Endothelial cell (in vitro differentiated cells): ENCODE measurements around the gene SPON2. TPM values are rescaled to one million over a fixed set of nuclear protein-coding genes. Genes with fewer than 3 reads are reported as not detected.

Experiments used
- DNase-seq: peaks from one replicate; pipeline ENCODE4 v3.0.0; 2021; ENCODE audit warnings: low spot score
- H3K27ac Mint-ChIP-seq: one replicate; pipeline ENCODE4 v1.8.0; 2021; ENCODE audit warnings: mixed read lengths, inconsistent platforms; ENCODE audit not compliant: unreplicated experiment
- H3K27me3 Mint-ChIP-seq: one replicate; pipeline ENCODE4 v1.8.0; 2021; ENCODE audit warnings: mild to moderate bottlenecking, moderate library complexity, mixed read lengths, inconsistent platforms; ENCODE audit not compliant: unreplicated experiment
- H3K36me3 Mint-ChIP-seq: one replicate; pipeline ENCODE4 v1.8.0; 2021; ENCODE audit warnings: mild to moderate bottlenecking, low read depth, mixed read lengths, inconsistent platforms; ENCODE audit not compliant: unreplicated experiment
- H3K4me1 Mint-ChIP-seq: one replicate; pipeline ENCODE4 v1.8.0; 2021; ENCODE audit warnings: mild to moderate bottlenecking, mixed read lengths, inconsistent platforms; ENCODE audit not compliant: unreplicated experiment
- H3K4me3 Mint-ChIP-seq: one replicate; pipeline ENCODE4 v1.8.0; 2021; ENCODE audit warnings: mild to moderate bottlenecking, mixed read lengths, inconsistent platforms; ENCODE audit not compliant: unreplicated experiment
- H3K9me3 Mint-ChIP-seq: one replicate; pipeline ENCODE4 v1.8.0; 2021; ENCODE audit warnings: mixed read lengths, inconsistent platforms; ENCODE audit not compliant: unreplicated experiment
- CTCF ChIP-seq: fragments of 200-600 bp; sonication (generic); IDR thresholded peaks from one replicate; pipeline ENCODE4 v1.5.0; 2021; ENCODE audit warnings: antibody characterized with exemption; ENCODE audit not compliant: unreplicated experiment
- long read RNA-seq: library from polyadenylated mRNA; unstranded; transcript quantifications from one replicate; pipeline ENCODE4 v2.0.0, GENCODE V29; 2020; ENCODE audit not compliant: unreplicated experiment
- total RNA-seq: library from RNA; stranded (reverse); fragmentation: NEBNext Ultra II Directional; extraction: Animal tissue kit (Norgen Biotek cat#: 25700); gene quantifications from one replicate; pipeline ENCODE4 v1.2.1, GENCODE V29; 2021; ENCODE audit not compliant: unreplicated experiment

SPON2 gene
- 0.97 TPM for total RNA-seq
- long read RNA-seq, result 0 reads

DNA sequence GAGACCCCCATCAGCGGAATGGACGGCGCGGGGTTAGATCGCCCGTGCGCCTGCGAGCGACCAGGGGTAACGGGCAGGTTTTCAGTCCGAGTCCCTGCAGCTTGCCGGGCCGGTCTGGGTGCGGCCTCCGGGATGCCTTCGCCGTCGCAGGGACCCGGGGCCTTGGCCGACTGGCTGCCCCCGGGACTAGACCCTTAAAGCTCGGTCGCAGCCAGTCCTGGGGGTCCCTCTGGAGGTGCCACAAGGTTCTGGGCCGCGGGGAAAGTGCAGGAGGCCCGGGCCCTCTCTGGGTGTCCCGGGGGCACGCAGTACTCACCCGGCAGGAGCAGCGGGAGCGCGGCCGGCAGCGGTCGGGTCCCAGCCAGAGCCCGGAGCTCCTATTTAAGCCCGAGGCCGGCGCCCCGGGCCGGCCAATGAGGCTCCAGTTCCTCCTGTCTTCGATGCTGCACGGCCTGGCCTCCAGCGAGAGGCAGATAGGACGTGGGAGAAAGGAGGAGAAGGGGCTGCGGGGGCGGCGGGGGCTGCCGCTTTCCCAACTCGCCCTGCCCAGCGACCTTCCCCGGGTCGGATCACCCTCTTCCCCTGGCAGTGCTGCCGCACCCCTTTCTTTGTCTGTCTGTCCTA, at the start of gene SPON2:
Gene SPON2, minus strand, starts transcription at position 356 of the 624 bp plus-strand sequence.
- no peak for DNase-seq
- peaks cover 26% of the 10 kb centered on the region for H3K27me3 Mint-ChIP-seq
- H3K27ac Mint-ChIP-seq, result no peak within 1 kb of the TSS
- TF ChIP-seq CTCF, result no peak
- H3K4me3 Mint-ChIP-seq, result no peak within 1 kb of the TSS
- no peaks in the 10 kb centered on the region for H3K4me1 Mint-ChIP-seq
- no peaks in the 10 kb centered on the region for H3K9me3 Mint-ChIP-seq
- no peaks in the 10 kb centered on the region for H3K36me3 Mint-ChIP-seq

GRCh38 chr4:1221155-1221870, 48.9 kb upstream of the SPON2 start:
- no peak for DNase-seq

DNA sequence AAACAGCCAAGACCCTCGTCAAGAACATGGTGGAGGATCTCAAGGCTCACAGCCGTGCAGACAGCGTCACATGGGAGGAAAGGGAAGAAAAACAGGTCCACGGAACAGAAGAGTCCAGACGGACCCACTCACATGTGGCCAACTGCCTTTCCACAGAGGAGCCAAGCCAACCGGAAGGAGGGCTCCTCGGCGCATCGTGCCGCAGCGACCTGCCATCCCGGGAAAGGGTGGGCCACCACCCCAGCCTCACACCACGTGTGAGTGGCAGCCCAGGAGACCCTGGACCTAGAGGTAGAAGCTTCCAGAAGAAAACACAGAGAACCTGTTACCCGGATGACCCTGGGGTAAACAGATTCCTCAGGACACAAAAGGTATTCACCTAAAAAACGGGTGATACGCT, 48.2 kb upstream of the SPON2 start:
- Mint-ChIP-seq H3K9me3 (no peaks in the 10 kb centered on the region), H3K36me3 (peaks cover 25% of the 10 kb centered on the region), H3K4me3 (no peak overlapping the region), H3K4me1 (no peaks in the 10 kb centered on the region), H3K27ac (no peak overlapping the region), H3K27me3 (peaks cover 15% of the 10 kb centered on the region)
- no peak for TF ChIP-seq CTCF
- DNase-seq, result no peak

More at GRCh38 chr4:1221155-1221870, 48.9 kb upstream of the SPON2 start:
- Mint-ChIP-seq H3K4me1 (no peaks in the 10 kb centered on the region), H3K4me3 (peak overlapping the region; percentile 53), H3K36me3 (peaks cover 28% of the 10 kb centered on the region), H3K9me3 (no peaks in the 10 kb centered on the region), H3K27ac (peak overlapping the region; percentile 77), H3K27me3 (peaks cover 15% of the 10 kb centered on the region)
- TF ChIP-seq CTCF, result no peak

- Mint-ChIP-seq H3K27me3 (peaks cover 11% of the 10 kb centered on the region), H3K4me1 (no peaks in the 10 kb centered on the region), H3K4me3 (no peak overlapping the region), H3K27ac (no peak overlapping the region), H3K9me3 (no peaks in the 10 kb centered on the region), H3K36me3 (peaks cover 21% of the 10 kb centered on the region)
- DNase-seq, result no peak
- no peak for TF ChIP-seq CTCF
These were observed 47.2 kb upstream of the SPON2 start for GRCh38 chr4:1219566-1219950.
